IPS DF 19.7 (cell line): ENCODE data around the gene SH2D1A.
"Not testable (repeated sequence)": the region's sequence is repeated elsewhere in the genome, so short reads cannot be mapped to it uniquely, and the experiment has no call there.

Source experiments
- DNase-seq: peaks from one replicate; pipeline ENCODE4 v3.0.0-alpha.2; 2013; ENCODE audit warnings: low read depth, low spot score

SH2D1A gene

GRCh38 chrX:124348885-124349453 is 2.6 kb downstream of the SH2D1A start:
- DNase-seq, result no peak

- DNase-seq, result no peak
These were observed 8.3 kb downstream of the SH2D1A start for GRCh38 chrX:124354648-124355047.

- DNase-seq, result no peak
These were observed 12.5 kb downstream of the SH2D1A start for GRCh38 chrX:124358800-124359383.

GRCh38 chrX:124362072-124362471 is 15.7 kb downstream of the SH2D1A start:
- DNase-seq, result no peak

GRCh38 chrX:124362761-124363160 is 16.4 kb downstream of the SH2D1A start:
- DNase-seq, result no peak

- DNase-seq, result no peak
These were observed 23.4 kb downstream of the SH2D1A start for GRCh38 chrX:124369722-124370121.

- no peak for DNase-seq
These were observed 27.0 kb downstream of the SH2D1A start for GRCh38 chrX:124373348-124373747.

- DNase-seq, result no peak
These were observed 32.3 kb downstream of the SH2D1A start for GRCh38 chrX:124378643-124379042.

GRCh38 chrX:124383354-124383753 is 37.0 kb downstream of the SH2D1A start:
- DNase-seq, result no peak

- DNase-seq, result no peak
These were observed 40.0 kb downstream of the SH2D1A start for GRCh38 chrX:124386401-124386800.

- no peak for DNase-seq
These were observed 42.2 kb downstream of the SH2D1A start for GRCh38 chrX:124388562-124388961.

GRCh38 chrX:124392794-124393193 is 46.4 kb downstream of the SH2D1A start:
- no peak for DNase-seq

GRCh38 chrX:124393238-124393637 is 46.9 kb downstream of the SH2D1A start:
- no peak for DNase-seq

GRCh38 chrX:124393659-124394058 is 47.3 kb downstream of the SH2D1A start:
- DNase-seq, result no peak

GRCh38 chrX:124395145-124395880 is 49.0 kb downstream of the SH2D1A start:
- no peak for DNase-seq

GRCh38 chrX:124401696-124402095 is 55.3 kb downstream of the SH2D1A start:
- no peak for DNase-seq

GRCh38 chrX:124405868-124406267 is 59.5 kb downstream of the SH2D1A start:
- DNase-seq, result no peak

GRCh38 chrX:124406294-124407014 is 60.1 kb downstream of the SH2D1A start:
- no peak for DNase-seq

- DNase-seq, result no peak
These were observed 60.9 kb downstream of the SH2D1A start for GRCh38 chrX:124407226-124407625.

- DNase-seq, result not testable (repeated sequence)
These were observed 62.0 kb downstream of the SH2D1A start for GRCh38 chrX:124408380-124408779.

GRCh38 chrX:124413244-124413643 is 66.9 kb downstream of the SH2D1A start:
- DNase-seq, result no peak

- DNase-seq, result no peak
These were observed 67.9 kb downstream of the SH2D1A start for GRCh38 chrX:124414281-124414680.
